ENCODE measurements around the gene HSD17B4.
"Not testable (repeated sequence)": the region's sequence is repeated elsewhere in the genome, so short reads cannot be mapped to it uniquely, and the experiment has no call there.

Gene HSD17B4

DNA sequence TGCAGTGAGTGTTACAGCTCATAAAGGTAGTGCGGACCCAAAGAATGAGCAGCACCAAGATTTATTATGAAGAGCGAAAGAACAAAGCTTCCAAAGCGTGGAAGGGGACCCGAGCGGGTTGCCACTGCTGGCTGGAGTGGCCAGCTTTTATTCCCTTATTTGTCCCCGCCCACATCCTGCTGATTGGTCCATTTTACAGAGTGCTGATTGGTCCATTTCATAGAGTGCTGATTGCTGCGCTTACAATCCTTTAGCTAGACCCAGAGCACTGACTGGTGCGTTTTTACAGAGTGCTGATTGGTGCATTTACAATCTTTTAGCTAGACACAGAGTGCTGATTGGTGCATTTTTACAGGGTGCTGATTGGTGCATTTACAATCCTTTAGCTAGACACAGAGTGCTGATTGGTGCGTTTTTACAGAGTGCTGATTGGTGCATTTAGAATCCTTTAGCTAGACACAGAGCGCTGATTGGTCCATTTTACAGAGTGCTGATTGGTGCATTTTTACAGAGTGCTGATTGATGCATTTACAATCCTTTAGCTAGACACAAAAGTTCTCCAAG, 19.5 kb upstream of the HSD17B4 start:
- DNase-seq: not testable (repeated sequence)

DNA sequence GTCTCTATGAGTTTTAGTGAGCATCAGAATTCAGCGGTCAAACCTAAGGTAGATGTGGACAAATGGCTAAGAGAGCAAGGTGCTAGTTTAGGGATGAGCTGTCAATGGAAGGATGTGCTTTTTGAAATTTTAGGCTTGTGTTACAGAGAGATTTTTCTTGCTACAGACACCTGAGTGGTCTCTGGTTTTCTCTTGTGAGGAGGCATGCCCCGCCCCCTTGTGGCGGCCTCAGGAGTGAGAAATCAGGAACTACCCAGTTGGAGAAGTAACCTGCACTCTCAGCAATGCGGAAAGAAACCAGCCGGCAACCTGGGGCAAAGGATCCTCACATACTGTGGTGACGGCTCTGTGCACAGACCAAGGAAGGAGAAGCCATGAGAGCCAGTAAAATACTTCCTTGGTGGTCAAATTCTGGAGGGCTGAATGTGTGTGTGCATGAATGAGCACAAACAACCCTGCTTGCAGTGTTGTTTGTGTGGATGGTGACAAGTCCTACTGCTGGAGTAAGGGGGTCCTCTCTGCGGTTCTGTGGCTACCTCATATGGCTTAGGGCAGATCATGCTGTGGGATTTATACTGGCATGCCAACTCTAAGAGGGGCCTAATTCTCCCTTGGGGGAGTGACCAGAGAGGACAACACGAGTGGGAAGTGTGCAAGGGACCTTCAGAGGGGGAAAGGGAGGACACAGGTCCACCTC, 16.7 kb upstream of the HSD17B4 start:
- DNase-seq: peak; percentile 80

DNA sequence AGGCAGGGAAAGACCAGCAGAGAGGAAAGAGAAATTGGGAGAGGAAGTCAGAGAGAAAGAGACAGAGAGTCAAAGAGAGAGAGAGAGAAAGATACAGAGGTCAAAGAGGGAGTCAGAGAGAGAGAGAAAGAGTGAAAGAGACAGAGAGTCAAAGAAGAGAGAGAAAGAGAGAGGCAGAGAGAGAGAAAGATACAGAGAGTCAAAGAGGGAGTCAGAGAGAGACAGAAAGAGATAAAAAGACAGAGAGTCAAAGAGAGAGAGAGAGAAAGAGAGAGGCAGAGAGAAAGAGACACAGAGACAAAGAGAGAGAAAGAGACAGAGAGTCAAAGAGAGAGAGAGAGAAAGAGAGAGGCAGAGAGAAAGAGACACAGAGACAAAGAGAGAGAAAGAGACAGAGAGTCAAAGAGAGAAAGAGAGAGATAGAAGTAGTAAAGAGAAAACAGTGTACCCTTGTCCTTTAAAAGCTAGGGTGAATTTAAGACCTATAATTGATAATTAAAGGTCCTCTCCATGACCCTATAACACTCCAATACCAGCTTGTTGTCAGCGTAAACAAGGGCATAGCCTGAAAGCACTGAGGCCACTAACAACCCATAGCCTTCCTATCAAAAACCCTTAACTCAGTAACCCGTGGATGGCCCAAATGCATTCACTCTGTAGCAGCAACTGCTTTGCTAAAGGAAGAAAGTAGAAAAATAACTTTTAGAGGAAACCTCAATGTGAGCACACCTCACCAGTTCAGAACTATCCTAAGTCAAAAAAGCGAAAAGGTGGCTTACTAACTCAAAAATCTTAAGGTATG, 14.3 kb upstream of the HSD17B4 start:
- DNase-seq: not testable (repeated sequence)

DNA sequence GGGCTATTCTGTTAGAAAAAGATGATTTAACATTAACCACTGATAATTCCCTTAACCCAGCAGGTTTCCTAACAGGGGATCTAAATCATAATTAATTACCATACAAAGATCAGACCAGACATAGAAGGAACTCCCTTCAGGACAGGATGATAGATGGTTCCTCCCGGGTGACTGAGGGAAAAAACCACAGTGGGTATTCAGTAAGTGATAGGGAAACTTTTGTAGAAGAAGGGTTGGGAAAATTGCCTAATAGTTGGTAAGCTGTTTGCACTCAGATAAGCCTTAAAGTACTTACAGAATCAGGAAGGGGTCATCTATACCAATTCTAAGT, 13.7 kb upstream of the HSD17B4 start:
- not testable (repeated sequence) for DNase-seq

DNA sequence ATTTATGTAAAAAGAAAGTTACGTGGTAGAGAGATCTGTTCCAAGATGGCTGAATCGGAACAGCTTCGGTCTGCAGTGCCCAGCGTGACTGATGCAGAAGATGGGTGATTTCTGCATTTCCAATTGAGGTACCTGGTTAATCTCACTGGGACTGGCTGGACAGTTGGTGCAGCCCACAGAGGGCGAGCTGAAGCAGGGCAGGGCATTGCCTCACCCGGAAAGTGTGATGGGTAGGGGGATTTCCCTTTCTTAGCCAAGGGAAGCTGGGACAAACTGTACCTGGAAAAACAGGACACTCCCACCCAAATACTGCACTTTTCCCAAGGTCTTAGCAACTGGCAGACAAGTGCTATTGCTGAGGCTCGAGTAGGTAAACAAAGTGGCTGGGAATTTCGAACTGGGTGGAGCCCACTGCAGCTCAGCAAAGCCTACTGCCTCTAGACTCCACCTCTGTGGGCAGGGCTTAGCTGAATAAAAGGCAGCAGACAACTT, 13.1 kb upstream of the HSD17B4 start:
- no peak for DNase-seq

DNA sequence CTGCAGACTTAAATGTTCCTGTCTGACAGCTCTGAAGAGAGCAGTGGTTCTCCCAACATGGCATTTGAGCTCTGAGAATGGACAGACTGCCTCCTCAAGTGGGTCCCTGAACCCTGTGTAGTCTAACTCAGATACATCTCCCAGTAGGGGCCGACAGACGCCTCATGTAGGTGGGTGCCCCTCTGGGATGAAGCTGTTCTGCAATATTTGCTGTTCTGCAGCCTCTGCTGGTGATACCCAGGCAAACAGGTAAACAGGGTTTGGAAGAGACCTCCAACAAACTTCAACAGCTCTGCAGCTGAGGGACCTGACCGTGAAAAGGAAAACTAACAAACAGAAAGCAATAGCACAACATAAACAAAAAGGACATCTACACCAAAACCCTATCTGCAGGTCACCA, 12.7 kb upstream of the HSD17B4 start:
- not testable (repeated sequence) for DNase-seq

DNA sequence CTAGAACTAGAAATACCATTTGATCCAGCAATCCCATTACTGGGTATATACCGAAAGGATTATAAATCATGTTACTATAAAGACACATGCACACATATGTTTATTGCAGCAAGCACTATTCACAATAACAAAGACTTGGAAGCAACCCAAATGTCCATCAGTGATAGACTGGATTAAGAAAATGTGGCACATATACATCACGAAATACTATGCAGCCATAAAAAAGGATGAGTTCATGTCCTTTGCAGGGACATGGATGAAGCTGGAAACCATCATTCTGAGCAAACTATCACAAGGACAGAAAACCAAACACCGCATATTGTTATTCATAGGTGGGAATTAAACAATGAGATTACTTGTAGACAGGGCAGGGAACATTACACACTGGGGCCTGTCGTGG, 7.7 kb upstream of the HSD17B4 start:
- not testable (repeated sequence) for DNase-seq

DNA sequence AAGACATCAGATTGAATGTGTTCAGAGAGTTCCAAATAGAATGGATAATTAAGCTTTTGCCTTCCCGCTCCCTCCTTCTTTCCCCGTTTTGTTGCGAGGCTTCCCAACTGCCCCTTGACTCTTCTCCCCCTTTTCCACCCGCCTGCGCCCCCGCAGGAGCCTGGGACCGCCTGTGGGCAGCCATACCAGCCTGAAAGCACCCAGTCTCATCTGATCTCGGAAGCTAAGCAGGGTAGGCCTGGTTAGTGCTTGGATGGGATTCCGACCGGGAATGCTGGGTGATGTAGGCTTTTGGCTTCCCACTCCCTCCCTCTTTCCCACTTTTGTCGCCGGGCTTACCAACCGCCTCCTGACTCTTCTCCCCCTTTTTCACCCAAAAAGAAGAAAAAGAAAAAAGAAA, 6.8 kb upstream of the HSD17B4 start:
- DNase-seq: no peak

DNA sequence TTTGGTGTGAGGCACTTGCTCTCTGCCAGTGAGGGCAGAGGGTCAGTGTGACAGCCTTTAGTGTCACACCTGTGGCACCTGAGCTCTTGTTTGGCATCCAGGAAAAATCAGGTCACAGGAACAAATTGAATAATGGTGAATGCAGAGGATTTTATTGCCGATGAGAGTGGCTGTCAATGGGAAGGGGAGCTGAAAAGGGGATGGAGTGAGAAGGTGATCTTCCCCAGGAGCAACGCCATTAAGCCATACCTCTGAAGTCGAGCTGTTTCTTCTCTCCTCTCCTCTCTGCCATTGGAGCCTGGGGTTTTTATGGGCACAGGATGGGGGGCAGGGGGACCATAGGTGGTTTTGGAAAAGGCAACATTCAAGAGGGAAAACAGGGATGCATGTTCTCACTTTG, 2.4 kb upstream of the HSD17B4 start:
- no peak for DNase-seq

DNA sequence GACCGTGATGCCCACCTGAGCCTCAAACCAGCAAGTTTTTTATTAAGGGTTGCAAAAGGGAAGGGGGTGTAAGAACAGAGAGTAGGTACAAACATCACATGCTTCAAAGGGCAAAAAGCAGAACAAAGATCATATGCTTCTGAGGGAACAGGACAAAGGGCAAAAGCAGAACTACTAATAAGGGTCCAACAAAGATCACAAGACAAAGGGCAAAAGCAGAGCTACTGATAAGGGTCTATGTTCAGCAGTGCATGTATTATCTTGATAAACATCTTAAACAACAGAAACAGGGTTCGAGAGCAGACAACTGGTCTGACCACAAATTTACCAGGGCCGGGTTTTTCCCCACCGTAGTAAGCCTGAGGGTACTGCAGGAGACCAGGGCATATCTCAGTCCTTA, 1.7 kb upstream of the HSD17B4 start:
- DNase-seq: not testable (repeated sequence)

DNA sequence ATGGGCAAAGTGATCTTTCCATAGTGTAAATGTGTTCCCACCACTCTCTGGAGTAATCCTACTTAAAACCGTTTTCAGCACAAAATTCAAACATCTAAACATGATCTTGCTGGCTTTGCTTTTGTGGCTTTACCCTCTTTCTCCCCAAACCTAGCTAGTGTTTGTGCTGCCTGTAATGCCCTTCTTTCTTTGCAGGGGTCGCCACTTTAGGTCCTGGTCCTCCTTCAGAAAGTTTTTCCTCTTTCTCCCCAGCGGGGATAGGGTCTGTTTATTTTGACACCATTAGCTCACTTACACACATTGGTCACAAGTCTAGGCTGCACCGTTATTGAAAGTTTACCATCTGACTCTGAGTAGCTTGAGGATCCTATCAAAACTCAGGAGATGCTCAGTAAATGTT, 736 bp upstream of the HSD17B4 start:
- DNase-seq: no peak

DNA sequence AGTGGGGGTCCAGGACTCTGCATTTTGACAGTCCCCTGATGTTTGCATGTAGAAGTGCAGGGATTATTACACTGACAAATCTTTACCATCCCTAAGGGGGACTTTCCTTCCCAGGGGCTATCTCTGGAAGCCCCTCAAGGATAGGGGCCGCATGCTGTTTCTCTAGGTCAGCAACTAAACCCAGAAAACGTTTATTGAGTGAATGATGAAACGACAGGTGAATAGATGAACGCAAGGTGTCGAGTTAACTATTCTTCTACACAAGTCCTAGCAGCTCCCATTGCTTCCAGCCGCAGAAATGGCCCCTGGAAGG, 281 bp upstream of the HSD17B4 start:
- no peak for DNase-seq

DNA sequence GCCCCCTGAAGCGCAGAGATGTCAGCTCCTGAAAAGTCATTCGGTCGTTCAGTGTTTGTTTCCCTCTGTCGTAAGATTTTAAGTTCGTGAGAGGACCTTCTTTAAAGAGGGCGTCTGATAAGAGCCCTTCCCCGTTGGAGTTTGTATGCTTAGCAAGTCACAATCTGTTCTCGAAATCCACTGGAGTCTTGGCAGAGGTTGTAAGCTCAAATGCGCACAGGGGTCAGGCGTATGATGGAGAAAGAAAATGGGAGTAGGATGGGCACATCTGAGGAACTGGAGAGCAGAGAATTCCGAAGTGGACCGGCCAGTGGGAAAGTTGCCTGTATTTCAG, 710 bp downstream of the HSD17B4 start:
- DNase-seq: no peak

DNA sequence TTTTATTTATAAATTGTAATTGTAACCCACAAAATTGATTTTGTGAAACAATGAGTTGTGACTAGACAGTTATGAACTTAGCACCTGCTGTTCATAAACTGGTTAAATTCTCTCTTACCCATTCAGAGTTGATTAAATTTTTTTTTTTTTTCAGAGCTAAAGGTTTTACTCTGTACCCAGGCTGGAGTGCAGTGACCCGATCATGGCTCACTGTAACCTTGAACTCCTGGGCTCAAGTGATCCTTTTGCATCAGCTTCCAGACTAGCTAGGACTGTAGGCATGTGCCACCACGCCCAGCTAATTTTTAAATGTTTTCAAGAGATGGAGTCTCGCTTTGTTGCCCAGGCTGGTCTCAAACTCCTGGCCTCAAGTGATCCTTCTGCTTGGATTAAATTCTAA, 1.9 kb downstream of the HSD17B4 start:
- no peak for DNase-seq

DNA sequence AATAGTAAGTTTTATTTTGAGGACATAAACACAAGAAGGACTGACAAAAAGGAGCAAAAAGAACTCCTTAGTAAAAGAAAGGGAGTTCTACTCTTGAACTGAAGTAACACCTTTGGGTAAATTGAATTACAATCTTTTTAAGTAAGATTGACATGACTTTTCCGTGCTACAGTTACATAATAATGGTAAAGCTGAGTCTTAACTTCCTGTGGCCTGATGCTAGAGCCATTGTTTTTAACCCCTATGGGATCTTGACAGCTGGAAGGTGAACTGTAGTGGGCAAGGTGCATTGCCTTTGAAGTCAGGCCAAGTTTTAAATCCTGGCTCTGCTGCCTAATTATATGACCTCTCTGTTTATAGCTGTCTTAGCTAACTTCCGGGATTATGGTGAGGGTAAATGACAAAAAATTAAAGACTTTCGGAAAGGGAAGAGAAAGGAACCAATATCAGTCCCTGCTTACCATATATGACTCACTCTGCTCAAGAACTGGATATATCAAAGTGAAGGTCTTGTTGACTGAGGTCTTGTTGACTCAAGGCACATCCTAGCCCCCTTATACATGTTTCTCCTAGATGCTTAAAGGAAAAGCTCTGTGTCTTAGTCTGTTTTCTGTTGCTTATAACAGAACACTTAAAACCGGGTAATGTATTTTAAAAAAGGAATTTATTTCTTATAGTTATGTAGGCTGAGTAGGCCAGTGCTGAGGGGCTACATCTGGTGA, 6.8 kb downstream of the HSD17B4 start:
- DNase-seq: no peak

DNA sequence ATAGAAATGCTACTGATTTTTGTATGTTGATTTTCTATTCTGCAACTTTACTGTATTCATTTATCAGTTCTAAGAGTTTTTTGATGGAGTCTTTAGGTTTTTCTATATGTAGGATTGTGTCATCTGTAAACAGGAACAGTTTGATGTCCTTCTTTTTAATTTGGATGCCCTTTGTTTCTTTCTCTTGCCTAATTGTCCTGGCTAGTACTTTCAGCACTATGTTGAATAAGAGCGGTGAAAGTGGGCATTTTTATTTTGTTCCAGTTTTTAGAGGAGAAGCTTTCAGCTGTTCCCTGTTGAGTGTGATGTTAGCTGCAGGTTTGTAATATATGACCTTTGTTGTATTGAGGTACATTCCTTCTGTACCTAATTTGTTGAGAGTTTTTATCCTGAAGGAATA, 13.3 kb downstream of the HSD17B4 start:
- no peak for DNase-seq

DNA sequence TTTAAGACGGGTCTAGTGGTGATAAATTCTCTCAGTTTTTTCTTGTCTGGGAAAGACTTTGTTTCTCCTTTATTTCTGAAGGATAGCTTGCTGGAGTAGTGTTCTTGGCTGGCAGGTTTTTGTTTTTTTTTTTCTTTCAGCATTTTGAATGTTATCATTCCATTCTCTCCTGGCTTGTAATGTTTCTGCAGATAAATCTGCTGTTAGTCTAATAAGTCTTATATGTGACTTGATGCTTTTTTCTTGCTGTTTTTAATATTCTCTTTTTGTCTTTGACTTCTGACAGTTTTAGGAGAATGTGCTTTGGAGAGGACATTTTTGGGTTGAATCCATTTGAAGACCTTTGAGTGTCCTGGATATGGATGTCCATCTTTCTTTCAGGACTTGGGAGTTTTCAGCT, 16.0 kb downstream of the HSD17B4 start:
- DNase-seq: no peak

DNA sequence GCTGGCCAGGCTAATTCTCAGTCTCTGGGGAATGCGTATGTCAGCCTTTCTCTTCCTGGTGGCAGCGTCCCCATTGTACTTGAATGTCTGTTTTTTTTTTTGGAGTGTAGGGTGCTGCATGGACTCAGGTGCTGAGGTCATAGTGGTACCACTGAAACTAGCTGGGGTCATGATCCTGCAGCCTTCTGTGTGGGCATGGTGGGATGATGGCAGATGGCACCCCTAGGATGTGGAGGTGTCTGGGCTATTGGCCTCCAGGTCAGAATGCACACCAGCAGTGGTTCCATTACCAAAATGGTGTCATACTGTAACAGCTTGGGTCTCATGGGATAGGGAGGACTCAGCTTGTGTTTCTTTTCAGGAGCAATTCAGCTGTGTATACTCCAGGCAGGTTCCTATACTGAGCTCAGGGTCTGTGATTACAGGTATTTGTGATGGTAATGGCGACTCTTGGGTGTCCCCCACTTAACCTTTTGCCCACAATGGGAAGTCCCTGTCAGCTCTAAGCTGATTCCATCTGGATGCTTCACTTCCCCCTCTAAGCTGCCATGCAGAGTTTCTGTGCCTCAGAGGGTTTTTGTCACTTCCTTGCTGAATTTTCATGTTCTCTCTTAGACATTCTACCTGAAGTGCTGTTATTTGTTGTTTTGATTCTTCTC, 17.9 kb downstream of the HSD17B4 start:
- no peak for DNase-seq

DNA sequence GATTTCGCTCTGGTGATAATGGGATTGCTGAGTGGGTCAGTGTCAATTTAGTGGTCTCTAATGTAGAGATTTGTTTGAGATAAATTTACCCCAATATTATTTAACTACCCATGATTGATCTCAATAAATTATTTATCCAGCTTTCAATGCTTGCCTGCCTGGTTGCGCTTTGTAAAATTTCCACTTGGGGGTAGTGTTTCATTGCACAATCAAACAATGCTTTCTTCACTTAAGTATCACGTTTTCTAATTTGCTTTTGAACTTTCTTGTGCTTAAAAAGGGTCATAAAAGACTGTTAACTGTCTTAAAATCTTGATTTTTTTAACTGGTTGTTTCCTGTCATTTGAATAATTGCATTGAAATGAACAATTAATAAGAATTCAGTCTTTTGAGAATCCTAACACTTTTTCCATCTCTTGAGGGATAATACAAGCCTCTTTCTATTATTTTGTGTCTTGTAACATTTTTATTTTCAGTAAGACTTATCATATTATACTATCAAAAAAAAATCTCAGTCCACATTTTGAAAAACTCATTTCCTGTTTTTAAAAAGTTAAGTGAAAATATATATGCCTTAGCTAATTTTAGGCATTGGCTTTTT, 18.7 kb downstream of the HSD17B4 start:
- no peak for DNase-seq

DNA sequence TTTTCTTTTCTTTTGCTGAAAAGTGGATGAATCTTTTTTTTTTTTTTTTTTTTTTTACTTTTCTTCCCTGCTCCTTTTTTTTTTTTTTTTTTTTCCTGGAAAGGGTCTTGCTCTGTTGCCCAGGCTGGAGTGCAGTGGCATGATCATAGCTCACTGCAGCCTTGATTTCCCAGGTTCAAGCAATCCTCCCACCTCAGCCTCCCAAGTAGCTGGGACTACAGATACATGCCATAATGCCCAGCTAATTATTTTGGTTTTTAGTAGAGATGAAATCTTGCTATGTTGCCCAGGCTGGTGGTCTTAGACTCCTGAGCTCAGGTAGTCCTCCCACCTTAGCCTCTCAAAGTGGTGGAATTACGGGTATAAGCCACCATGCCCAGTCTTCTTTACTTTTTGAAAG, 20.9 kb downstream of the HSD17B4 start:
- DNase-seq: no peak

DNA sequence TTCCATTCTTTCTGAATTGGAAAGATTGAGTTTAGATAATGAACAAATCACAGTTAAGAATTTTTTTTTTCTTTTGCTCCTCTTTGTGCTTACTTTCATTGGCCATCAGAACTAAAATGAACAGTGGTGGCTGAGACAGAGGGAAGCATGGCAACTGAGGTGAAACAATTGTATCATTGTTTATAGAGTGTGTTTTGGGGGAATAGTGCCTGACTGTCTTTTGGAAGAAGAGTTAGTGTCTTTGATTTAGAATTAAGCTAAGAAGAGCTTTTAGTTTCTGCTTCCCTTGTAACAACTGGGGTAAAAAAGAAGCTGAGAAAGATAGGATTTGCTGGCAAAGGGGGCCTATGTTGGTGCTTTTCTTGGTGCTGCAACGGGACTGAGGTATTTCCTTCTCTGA, 24.0 kb downstream of the HSD17B4 start:
- DNase-seq: no peak

DNA sequence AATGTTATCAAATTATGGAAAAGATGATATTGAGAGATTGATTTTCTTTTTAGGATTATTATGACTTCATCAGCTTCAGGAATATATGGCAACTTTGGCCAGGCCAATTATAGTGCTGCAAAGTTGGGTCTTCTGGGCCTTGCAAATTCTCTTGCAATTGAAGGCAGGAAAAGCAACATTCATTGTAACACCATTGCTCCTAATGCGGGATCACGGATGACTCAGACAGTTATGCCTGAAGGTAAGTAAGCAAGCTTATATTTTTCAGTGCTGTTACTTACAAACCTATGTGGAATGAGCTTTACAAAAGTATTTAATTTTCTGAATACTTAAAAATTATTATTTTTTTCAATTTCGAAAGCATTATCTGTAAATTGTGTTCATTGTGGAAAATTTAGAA, 26.5 kb downstream of the HSD17B4 start:
- DNase-seq: peak; percentile 69

DNA sequence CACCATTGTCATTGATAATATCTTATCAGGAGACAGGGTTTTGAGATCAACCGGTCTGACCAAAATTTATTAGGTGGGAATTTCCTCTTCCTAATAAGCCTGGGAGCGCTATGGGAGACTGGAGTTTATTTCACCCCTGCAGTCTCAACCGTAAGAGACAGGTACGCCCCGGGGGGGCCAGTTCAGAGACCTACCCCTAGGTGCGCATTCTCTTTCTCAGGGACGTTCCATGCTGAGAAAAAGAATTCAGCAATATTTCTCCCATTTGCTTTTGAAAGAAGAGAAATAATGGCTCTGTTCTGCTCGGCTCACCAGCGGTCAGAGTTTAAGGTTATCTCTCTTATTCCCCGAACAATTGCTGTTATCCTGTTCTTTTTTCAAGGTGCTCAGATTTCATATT, 28.3 kb downstream of the HSD17B4 start:
- DNase-seq: not testable (repeated sequence)
